AG09309 (cell line): Measurements from ENCODE around the gene RPUSD2.
A peak's percentile ranks its signal among the peaks of the same experiment; 100 is the strongest.

Experiments used
- DNase-seq: peaks from one replicate; pipeline ENCODE4 v3.0.0-alpha.2; 2010; ENCODE audit warnings: low read depth
- H3K4me3 ChIP-seq: 2 replicates; pipeline ENCODE4 v1.5.1; 2011; ENCODE audit warnings: mild to moderate bottlenecking, low read depth, low read length, moderate library complexity; ENCODE audit not compliant: control insufficient read depth
- TF ChIP-seq, protein P1 (sequence below): IDR thresholded peaks from 2 replicates; pipeline ENCODE4 v1.5.1; 2011; ENCODE audit warnings: mild to moderate bottlenecking, low read depth, low read length, inconsistent platforms; ENCODE audit not compliant: insufficient read depth, control insufficient read depth; ENCODE audit errors: missing control alignments

RPUSD2 gene

DNA sequence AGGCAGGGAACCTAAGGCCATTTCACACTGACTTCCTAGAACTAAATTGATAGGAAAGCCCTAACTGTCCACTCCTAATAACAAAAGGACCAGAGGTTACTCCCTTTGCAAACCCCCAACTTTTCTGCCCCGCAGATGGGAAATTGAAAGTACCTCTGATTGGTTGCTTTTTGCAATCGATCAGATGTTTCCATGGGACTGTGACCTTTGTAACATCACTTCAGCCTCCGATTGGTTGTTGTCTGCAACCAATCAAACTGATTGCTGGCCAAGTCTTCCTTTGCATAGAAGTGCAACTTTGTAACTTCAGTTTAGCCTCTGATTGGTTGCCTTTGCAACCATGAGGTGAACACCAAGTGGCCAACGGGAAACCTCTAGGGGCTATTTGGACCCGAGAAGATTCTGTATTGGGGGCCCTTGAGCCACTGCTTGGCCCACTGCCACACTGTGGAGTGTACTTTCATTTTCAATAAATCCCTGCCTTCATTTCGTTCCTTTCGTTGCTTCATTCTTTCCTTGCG, 13.7 kb downstream of the RPUSD2 start:
- DNase-seq: no peak
- H3K4me3 ChIP-seq: peak overlapping the region; percentile 19
- TF ChIP-seq, protein P1, sequence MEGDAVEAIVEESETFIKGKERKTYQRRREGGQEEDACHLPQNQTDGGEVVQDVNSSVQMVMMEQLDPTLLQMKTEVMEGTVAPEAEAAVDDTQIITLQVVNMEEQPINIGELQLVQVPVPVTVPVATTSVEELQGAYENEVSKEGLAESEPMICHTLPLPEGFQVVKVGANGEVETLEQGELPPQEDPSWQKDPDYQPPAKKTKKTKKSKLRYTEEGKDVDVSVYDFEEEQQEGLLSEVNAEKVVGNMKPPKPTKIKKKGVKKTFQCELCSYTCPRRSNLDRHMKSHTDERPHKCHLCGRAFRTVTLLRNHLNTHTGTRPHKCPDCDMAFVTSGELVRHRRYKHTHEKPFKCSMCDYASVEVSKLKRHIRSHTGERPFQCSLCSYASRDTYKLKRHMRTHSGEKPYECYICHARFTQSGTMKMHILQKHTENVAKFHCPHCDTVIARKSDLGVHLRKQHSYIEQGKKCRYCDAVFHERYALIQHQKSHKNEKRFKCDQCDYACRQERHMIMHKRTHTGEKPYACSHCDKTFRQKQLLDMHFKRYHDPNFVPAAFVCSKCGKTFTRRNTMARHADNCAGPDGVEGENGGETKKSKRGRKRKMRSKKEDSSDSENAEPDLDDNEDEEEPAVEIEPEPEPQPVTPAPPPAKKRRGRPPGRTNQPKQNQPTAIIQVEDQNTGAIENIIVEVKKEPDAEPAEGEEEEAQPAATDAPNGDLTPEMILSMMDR: no peak

DNA sequence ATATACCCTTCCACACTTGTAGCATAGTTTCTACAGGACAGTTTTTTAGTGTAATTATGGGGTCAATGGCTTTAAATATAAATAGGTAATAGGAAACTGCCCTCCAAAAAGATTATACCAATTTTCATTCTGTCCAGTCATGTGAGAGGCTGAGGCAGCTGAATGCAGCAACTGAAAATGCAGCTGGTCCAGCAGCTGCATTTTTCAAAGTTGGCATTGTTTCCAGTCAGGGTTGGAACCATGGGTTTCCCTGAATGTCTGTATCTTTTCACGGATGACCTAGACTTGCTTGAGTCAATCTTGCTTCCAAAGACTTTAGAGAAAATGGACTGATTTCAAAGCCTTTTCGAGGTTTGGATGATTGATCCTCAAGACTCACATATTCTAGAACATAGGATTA, 15.1 kb downstream of the RPUSD2 start:
- H3K4me3 ChIP-seq: no peak overlapping the region
- TF ChIP-seq, protein P1: no peak
- DNase-seq: no peak

- no peak overlapping the region for H3K4me3 ChIP-seq
- TF ChIP-seq, protein P1: no peak
- DNase-seq: no peak
These were observed 21.6 kb downstream of the RPUSD2 start for GRCh38 chr15:40590667-40591050.

DNA sequence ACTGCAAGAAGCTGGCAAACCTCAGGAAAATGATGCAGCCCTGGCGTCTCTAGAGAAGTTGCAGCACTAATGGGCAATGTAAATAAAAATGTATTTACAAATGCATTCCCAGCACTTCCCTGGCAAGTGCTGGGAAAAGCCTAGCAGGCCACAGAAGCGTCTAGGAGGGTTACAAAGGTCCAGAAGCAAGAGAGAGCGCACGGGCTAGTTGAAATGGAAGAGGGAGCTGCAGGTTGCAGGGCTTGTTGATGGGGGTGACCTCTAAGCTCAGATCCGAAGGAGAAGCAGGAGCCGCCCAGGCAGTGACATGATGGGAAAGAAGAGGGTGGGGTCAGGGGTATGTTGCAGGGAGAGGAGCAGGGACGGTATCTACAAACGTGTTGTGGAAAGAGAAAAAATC, 22.3 kb downstream of the RPUSD2 start:
- no peak overlapping the region for H3K4me3 ChIP-seq
- TF ChIP-seq, protein P1: no peak
- DNase-seq: no peak

DNA sequence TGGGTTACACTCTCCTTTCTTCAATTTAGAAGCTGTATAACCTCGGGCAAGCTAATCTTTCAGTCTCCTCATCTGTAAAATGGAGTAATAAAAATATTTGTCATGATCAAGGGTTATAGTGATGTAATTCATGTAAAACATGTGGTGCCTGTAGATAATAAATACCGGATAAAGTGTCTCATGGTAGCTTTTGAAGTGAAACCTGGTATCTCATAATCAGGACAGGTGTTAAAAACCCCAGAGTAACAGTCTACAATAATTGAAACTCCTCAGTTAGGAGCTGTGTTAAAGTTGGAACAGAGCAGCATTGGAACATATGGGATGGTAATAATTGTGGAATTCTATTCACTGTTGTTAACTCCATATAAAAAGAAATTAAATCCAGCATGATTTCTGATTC, 24.1 kb downstream of the RPUSD2 start:
- DNase-seq: no peak
- no peak overlapping the region for H3K4me3 ChIP-seq
- TF ChIP-seq, protein P1: no peak

- peak within 1 kb of the TSS; percentile 71 for H3K4me3 ChIP-seq
- TF ChIP-seq, protein P1: no peak
- peak; percentile 81 for DNase-seq
These were observed 24.7 kb downstream of the RPUSD2 start, which contains the start of gene KNL1 for GRCh38 chr15:40593588-40594428. Gene KNL1 (plus strand): TSS chr15:40594249. CDS start chr15:40602932, 8,683 bp downstream.
